Measurements from ENCODE around the gene GRPEL2. TPM values are rescaled to one million over a fixed set of nuclear protein-coding genes. Genes with fewer than 3 reads are reported as not detected.

Gene GRPEL2
- total RNA-seq, 4 donors from 2014 or later: 6.6 to 12.4 (median 10.2) TPM

GRCh38 chr5:149383399-149383798, 38.1 kb downstream of the GRPEL2 start:
- WGBS, 2 donors: 72 to 74% methylated on average over 9 of the region's 9 CpGs
- intact Hi-C loops (cut with DNase I; ENCODE audit: low total_unique reads): loop anchor here (5.0 to 10.0 kb wide), 3 partner anchors 49 to 234 kb away; no protein-coding TSS in a partner anchor
- DNase-seq (ENCODE audit: low spot score in 2 of 2): no peak
- no peak overlapping the region for H3K4me3 ChIP-seq (ENCODE audit: low read depth, poor library complexity, severe bottlenecking)
- TF ChIP-seq CTCF (IDR thresholded peaks at IDR 0.05): no peak
- TF ChIP-seq POLR2A (IDR thresholded peaks at IDR 0.05): no peak

GRCh38 chr5:149386166-149386565, 40.9 kb downstream of the GRPEL2 start:
- TF ChIP-seq CTCF (IDR thresholded peaks at IDR 0.05) (no peak), POLR2A (IDR thresholded peaks at IDR 0.05) (no peak)
- no peak for DNase-seq (ENCODE audit: low spot score in 2 of 2)
- H3K4me3 ChIP-seq (ENCODE audit: low read depth, poor library complexity, severe bottlenecking): no peak overlapping the region
- WGBS, 2 donors: 80 to 82% methylated on average over 5 of the region's 5 CpGs
- intact Hi-C loops (cut with DNase I; ENCODE audit: low total_unique reads): loop anchor here (10.0 kb wide), 1 partner anchor 179 kb away; no protein-coding TSS in a partner anchor

GRCh38 chr5:149387081-149387631, 41.9 kb downstream of the GRPEL2 start:
- no peak for DNase-seq (ENCODE audit: low spot score in 2 of 2)
- TF ChIP-seq CTCF (IDR thresholded peaks at IDR 0.05): no peak
- no peak for TF ChIP-seq POLR2A (IDR thresholded peaks at IDR 0.05)
- intact Hi-C loops (cut with DNase I; ENCODE audit: low total_unique reads): loop anchor here (10.0 kb wide), 1 partner anchor 178 kb away; no protein-coding TSS in a partner anchor
- WGBS, 2 donors: 71 to 80% methylated on average over 9 of the region's 9 CpGs
- no peak overlapping the region for H3K4me3 ChIP-seq (ENCODE audit: low read depth, poor library complexity, severe bottlenecking)

DNA sequence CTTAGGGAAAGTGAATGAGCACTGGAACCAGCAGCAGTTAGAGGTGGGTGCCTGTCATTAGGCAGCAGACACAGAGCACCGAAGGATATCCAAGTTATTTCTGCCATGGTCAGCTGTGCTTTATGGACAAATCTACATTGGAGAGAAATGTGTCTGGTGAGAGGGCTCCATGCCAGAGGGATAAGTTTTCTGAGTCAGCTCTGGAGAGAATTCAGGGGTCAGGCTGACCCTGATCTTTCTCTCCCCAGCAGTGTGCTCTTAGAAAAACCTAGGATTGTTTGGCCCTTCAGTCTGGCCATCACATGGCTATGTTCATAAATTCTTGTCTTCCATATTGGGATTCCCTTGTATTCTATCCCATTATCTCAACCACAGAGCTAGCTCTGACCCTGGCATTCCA, 42.7 kb downstream of the GRPEL2 start:
- no peak overlapping the region for H3K4me3 ChIP-seq (ENCODE audit: low read depth, poor library complexity, severe bottlenecking)
- TF ChIP-seq POLR2A (IDR thresholded peaks at IDR 0.05) (no peak), CTCF (IDR thresholded peaks at IDR 0.05) (no peak)
- DNase-seq (ENCODE audit: low spot score in 2 of 2): no peak
- WGBS, 2 donors: 50 to 58% methylated on average over 1 of the region's 1 CpG
- intact Hi-C loops (cut with DNase I; ENCODE audit: low total_unique reads): loop anchor here (10.0 kb wide), 1 partner anchor 177 kb away; no protein-coding TSS in a partner anchor

- intact Hi-C loops (cut with DNase I; ENCODE audit: low total_unique reads): loop anchor here (10.0 kb wide), 1 partner anchor 176 kb away; no protein-coding TSS in a partner anchor
- 71 to 73% methylated on average over 7 of the region's 7 CpGs for WGBS, 2 donors
- no peak overlapping the region for H3K4me3 ChIP-seq (ENCODE audit: low read depth, poor library complexity, severe bottlenecking)
- TF ChIP-seq POLR2A (IDR thresholded peaks at IDR 0.05) (no peak), CTCF (IDR thresholded peaks at IDR 0.05) (no peak)
- no peak for DNase-seq (ENCODE audit: low spot score in 2 of 2)
Measured at GRCh38 chr5:149388498-149389190, 43.3 kb downstream of the GRPEL2 start.
